HUES48 (cell line): Measurements from ENCODE around the gene ATP5ME.

ENCODE experiments used
- H3K27ac ChIP-seq: one replicate; pipeline ENCODE4 v1.7.0; 2013; ENCODE audit warnings: low read depth, low read length, inconsistent platforms
- H3K27me3 ChIP-seq: 2 replicates; pipeline ENCODE4 v1.6.1; 2013; ENCODE audit warnings: mild to moderate bottlenecking, low read length; ENCODE audit not compliant: control insufficient read depth, insufficient read depth
- H3K36me3 ChIP-seq: 2 replicates; pipeline ENCODE4 v1.6.1; 2013; ENCODE audit warnings: low read length; ENCODE audit not compliant: control insufficient read depth, insufficient read depth
- H3K4me1 ChIP-seq: 2 replicates; pipeline ENCODE4 v1.6.1; 2013; ENCODE audit warnings: mild to moderate bottlenecking, low read length; ENCODE audit not compliant: control insufficient read depth, insufficient read depth
- H3K4me3 ChIP-seq: 2 replicates; pipeline ENCODE4 v1.5.1; 2013; ENCODE audit warnings: mild to moderate bottlenecking, low read depth, low read length
- H3K9ac ChIP-seq: 2 replicates; pipeline ENCODE4 v1.6.1; 2013; ENCODE audit warnings: mild to moderate bottlenecking, low read depth, low read length, moderate library complexity
- H3K9me3 ChIP-seq: 2 replicates; pipeline ENCODE4 v1.6.1; 2013; ENCODE audit warnings: low read length; ENCODE audit not compliant: control insufficient read depth, insufficient read depth

Gene ATP5ME

DNA sequence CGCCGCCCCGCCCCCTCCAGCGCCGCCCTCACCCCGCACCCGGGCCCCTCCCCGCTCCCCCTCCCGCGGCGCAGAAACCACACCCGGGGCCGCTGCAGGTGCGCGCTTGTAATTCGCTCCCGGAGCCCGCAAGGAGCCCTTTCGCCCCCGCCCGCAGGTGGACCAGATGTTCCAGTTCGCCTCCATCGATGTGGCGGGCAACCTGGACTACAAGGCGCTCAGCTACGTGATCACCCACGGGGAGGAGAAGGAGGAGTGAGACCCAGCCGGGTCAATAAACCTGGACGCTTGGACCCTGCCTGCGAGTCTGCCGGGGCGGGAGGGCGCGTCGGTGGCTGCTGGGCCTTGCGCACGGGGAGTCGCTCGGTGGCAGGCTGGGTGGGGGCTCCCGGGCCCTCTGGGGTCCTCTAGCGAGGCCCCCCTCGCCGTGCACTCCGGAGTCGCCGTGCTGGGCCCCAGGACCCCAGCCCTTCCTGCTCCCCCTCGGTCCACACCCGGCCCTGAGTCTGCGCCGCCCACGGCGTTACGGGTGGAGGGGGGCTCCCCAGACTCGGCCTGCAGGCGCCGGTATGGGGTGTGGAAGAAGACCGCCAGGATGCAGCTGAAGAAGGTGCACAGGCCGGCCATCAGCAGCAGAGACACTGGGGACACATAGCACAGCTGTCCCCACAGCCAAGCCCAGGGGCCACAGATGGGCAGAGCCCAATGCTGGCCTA lies 7.8 kb upstream of the ATP5ME start:
- H3K27me3 ChIP-seq, result no peaks in the 10 kb centered on the region
- peak overlapping the region; percentile 56 for H3K4me3 ChIP-seq
- H3K27ac ChIP-seq, result no peak overlapping the region
- H3K36me3 ChIP-seq, result no peaks in the 10 kb centered on the region
- H3K9ac ChIP-seq, result no peak overlapping the region
- H3K9me3 ChIP-seq, result no peaks in the 10 kb centered on the region
- H3K4me1 ChIP-seq, result peaks cover 10% of the 10 kb centered on the region; the same call in 1 of the 2 replicates

DNA sequence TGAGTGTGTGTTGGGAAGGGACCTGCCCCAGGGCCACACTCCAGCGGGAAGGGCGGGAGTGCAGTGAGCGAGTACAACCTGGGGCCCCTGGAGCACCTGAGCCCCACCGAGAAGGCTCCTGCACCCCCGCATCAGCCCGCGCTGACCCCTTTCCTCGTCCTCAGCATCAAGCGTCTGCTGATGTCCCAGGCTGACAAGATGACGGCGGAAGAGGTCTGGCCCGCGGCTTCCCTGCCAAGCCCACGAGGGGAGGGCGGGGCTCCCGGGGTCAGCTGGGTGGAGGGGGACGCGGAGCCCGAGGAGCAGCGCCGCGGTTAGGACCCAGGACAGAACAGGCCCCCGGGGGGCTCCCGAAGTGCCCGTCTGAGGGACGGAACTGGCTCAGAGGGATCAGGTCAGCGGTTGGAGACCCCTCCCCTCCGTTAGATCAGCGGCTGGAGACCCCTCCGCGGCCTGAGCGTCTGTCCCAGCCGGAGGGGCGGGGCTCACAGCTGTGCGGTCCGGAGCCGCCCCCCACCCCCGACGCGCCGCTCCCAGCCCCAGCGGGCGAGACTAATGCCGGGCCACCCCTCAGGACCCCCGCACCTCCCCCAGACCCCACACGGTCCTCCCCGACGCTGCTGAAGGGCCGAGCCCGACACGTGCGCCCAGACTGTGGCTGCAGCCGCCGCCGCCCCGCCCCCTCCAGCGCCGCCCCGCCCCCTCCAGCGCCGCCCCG lies 7.0 kb upstream of the ATP5ME start:
- Histone ChIP-seq H3K4me1 (peaks cover 13% of the 10 kb centered on the region; the same call in 1 of the 2 replicates), H3K27ac (no peak overlapping the region), H3K4me3 (peak overlapping the region; percentile 63), H3K9me3 (no peaks in the 10 kb centered on the region), H3K36me3 (no peaks in the 10 kb centered on the region), H3K9ac (no peak overlapping the region; the same call in 1 of the 2 replicates), H3K27me3 (no peaks in the 10 kb centered on the region)

DNA sequence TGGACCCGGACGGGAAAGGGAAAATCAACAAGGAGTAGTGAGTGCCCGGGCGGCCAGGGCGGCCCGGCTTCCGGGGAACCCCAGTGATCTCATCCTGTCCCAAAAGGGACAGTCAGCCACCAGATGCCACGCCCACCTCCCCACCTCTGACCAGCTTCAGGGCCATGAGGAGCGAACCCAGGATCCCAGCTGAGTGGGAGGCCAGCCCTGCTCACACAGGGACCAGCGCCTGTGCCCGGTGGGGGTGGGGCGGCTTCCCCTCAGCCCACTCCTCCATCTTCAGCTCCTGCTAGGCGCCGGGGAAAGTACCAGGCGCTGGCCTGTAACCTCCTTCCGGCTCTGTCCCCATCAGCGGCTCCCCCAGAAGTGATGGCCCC lies 6.5 kb upstream of the ATP5ME start:
- H3K4me3 ChIP-seq, result peak overlapping the region; percentile 63
- H3K9ac ChIP-seq, result no peak overlapping the region; the same call in 1 of the 2 replicates
- no peaks in the 10 kb centered on the region for H3K27me3 ChIP-seq
- H3K9me3 ChIP-seq, result no peaks in the 10 kb centered on the region
- H3K27ac ChIP-seq, result no peak overlapping the region
- H3K4me1 ChIP-seq, result peaks cover 13% of the 10 kb centered on the region; the same call in 1 of the 2 replicates
- H3K36me3 ChIP-seq, result no peaks in the 10 kb centered on the region

DNA sequence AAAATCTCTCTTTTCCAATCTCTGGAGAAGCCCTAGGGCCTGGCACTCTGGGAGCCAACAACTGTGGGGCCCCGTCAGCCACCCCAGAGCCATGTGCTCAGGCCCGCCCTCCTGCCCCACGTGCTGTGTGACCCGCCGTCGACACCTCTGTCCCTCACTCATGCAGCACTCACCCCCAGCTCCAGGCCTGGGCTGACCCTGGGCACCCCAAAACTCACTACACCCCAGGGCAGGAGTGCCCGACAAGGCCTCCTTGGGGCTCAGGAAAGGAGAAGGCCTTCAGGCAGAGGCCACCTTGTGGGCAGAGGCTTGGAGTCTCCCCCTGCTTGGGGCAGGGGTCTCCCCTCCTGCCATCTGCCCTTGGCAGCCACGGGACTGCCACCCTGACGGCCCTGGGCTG lies 6.0 kb upstream of the ATP5ME start:
- Histone ChIP-seq H3K27me3 (no peaks in the 10 kb centered on the region), H3K4me1 (peaks cover 13% of the 10 kb centered on the region; the same call in 1 of the 2 replicates), H3K9ac (no peak overlapping the region), H3K4me3 (peak overlapping the region; percentile 63; the same call in 1 of the 2 replicates), H3K9me3 (no peaks in the 10 kb centered on the region), H3K36me3 (no peaks in the 10 kb centered on the region), H3K27ac (no peak overlapping the region)

DNA sequence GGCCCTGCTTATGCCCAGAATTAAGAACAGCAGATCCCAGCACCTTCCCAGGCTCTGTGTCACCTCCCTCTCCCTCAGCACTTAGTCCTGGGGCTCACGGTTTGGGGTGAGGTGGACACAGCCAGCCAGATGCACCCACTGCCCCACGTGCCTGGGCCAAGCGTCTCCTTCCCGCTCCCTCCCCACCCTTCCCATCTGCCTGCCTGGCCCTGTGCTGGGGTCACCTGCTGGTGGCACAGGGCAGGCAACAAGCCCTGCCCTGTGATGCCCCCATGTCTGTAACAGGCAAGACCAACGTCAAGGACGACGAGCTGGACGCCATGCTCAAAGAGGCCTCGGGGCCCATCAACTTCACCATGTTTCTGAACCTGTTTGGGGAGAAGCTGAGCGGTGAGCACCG lies 5.6 kb upstream of the ATP5ME start:
- no peak overlapping the region for H3K9ac ChIP-seq
- no peak overlapping the region for H3K27ac ChIP-seq
- H3K4me3 ChIP-seq, result no peak overlapping the region
- no peaks in the 10 kb centered on the region for H3K27me3 ChIP-seq
- no peaks in the 10 kb centered on the region for H3K36me3 ChIP-seq
- H3K9me3 ChIP-seq, result no peaks in the 10 kb centered on the region
- peaks cover 13% of the 10 kb centered on the region; the same call in 1 of the 2 replicates for H3K4me1 ChIP-seq

DNA sequence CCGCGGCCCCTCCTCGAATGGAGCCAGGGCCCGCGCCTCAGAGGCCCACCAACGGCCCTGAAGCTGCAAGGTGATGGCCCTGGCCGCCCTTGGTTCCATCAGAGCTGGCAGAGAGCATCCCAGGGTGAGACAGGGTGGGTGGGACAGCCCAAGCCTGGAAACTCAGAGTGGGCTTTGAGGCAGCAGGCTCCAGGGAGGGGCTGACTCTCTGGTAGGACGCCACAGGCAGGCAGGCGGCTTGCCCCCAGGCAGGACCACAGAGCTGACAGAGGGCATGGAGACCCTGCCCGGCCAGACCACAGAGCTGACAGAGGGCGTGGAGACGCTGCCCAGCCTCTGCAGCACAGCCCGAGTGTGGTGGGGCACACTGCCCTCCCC lies 5.0 kb upstream of the ATP5ME start:
- no peak overlapping the region for H3K27ac ChIP-seq
- H3K9me3 ChIP-seq, result no peaks in the 10 kb centered on the region
- peaks cover 13% of the 10 kb centered on the region; the same call in 1 of the 2 replicates for H3K4me1 ChIP-seq
- no peaks in the 10 kb centered on the region for H3K36me3 ChIP-seq
- no peaks in the 10 kb centered on the region for H3K27me3 ChIP-seq
- H3K4me3 ChIP-seq, result no peak overlapping the region
- H3K9ac ChIP-seq, result no peak overlapping the region

DNA sequence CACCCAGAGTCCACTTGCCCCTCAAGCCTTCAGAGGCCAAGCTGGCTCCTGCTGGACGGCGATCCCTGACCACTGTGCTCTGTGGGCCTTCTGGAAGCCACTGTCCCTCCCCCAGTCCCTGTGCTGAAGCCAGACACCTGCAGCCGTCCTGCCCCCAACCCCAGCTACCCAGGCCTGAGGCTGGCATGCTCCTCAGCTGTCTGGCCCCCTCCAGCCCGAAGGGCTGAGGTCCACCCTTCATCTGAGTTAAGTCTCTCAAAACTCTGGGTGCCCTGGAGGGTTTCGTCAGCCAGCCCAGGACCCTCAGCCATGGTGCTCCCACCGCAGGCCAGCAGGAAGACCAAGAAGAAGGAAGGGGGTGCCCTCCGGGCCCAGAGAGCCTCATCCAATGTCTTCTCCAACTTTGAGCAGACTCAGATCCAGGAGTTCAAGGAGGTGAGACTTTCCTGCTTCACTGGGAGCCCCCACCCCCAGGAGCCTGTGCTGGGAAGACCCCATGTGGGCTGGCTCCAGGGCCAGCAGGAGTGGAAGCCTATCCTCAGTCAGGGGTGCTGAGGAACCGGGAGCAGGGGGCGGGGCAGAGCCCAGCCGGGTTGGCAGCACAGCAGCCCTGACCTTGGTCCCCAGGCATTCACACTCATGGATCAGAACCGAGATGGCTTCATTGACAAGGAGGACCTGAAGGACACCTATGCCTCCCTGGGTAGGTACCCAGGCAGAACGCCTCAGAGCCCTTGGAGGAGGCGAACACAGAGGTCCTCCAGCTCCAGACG lies 4.4 kb upstream of the ATP5ME start:
- Histone ChIP-seq H3K4me3 (no peak overlapping the region), H3K9me3 (no peaks in the 10 kb centered on the region), H3K9ac (no peak overlapping the region), H3K4me1 (peaks cover 11% of the 10 kb centered on the region; the same call in 1 of the 2 replicates), H3K27me3 (no peaks in the 10 kb centered on the region), H3K36me3 (no peaks in the 10 kb centered on the region), H3K27ac (no peak overlapping the region)

DNA sequence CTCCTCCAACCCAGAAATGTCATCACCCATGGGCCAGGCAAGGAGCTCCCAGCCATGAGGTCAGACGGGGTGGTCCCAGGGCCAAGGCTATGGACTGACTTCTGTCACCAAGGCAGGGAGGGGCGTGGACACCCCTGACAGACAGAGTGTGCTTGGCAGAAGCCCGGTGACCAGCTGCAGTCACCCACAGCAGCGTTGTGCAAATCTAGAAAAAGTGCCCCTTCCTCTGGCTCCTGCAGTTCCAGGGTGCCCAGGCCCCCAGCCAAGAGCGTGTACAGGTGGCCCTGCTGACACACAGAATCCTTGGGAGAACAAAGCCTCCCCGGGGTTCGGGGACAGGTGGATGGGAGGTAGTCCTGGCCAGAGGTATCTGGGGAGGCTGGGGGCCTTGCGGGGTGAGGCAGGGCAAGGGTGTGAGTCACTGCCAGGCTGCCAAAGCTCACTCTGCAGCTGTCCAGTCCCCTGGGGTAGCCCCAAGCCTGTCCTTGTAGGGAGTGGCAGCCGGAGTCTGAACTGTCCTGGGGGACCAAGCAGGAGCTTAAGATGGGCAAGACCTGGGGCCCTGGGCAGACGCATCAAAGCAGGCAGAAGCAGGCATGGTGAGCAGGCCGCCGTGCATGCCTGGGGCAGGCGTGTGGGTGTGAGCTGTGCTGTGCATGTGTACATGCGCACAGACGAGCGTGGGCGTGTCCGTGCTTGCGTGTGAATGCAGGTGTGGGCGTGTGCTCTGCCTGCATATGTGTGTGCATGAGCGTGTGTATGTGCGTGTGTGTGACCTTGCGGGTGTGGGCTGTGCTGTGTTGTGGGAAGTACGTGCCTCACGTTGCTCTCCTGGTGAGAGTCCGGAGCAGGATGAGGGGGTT lies 3.6 kb upstream of the ATP5ME start:
- no peaks in the 10 kb centered on the region for H3K9me3 ChIP-seq
- no peak overlapping the region for H3K9ac ChIP-seq
- no peaks in the 10 kb centered on the region for H3K27me3 ChIP-seq
- H3K27ac ChIP-seq, result no peak overlapping the region
- H3K4me3 ChIP-seq, result no peak overlapping the region
- peaks cover 7% of the 10 kb centered on the region for H3K36me3 ChIP-seq
- peaks cover 16% of the 10 kb centered on the region for H3K4me1 ChIP-seq

DNA sequence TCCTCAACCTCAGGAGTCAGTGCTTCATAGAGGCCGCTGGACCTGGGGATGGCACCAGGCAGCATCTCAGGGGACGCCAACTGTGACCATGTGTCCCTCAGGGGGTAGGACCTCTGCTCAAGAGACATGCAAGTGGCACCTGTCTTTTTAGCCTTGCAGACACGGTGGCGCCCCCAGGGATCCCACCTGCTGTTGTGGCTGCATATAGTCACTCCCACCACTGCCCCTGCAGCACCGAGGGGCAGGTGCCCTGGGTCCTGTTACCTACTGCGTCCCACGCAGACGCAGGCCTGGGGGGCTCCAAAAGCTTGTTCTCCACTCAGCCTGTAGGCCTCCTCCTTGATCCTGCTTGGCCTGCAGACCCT lies 2.8 kb upstream of the ATP5ME start:
- Histone ChIP-seq H3K36me3 (peaks cover 15% of the 10 kb centered on the region), H3K9me3 (no peaks in the 10 kb centered on the region), H3K4me3 (no peak overlapping the region), H3K27me3 (no peaks in the 10 kb centered on the region), H3K9ac (no peak overlapping the region), H3K27ac (no peak overlapping the region), H3K4me1 (peaks cover 16% of the 10 kb centered on the region)

DNA sequence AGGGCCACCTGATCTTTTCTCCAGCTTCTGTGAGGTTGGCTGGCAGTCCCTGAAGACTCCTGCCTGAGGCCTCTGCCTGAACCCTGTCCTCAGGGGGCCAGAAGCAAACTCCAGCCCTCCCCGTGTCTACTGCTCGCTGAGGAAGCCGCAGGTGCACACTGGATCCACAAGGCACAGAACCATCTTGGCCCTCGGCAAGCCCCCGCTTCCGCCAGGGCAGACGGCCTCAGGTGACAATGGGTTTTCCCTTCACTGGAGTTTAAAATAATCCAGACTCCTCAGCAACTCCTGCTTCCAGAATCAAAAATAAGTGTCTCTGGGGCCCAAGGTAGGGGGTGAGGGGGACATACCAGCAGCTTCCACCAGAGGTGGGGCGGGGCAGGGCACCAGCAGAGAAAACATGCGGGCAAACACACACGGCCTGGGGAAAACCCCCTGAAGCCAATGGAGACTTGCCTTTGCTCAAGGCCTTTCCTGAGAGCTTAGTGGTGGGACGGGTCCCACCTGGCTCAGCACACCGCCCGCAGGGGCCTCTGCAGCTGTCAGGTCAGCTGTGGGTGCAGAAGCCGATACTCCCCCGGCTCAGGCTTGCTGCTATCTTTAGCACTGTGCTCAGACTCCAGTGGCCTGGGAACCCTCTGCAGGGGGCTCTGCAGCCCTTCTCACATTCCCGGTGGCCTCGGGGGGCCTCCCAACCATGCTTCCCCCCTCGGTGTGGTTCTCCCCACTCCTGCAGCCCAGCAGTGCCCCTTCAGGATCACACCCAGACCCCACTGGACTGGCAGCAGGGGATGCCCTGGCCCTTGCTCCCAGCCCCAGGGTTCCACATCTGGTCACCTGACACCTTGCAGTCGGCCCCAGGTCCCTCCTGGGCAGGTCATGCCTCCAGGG lies 2.1 kb upstream of the ATP5ME start:
- H3K36me3 ChIP-seq, result peaks cover 20% of the 10 kb centered on the region
- peaks cover 16% of the 10 kb centered on the region for H3K4me1 ChIP-seq
- H3K27me3 ChIP-seq, result no peaks in the 10 kb centered on the region
- no peak overlapping the region for H3K4me3 ChIP-seq
- H3K9ac ChIP-seq, result no peak overlapping the region
- H3K9me3 ChIP-seq, result no peaks in the 10 kb centered on the region
- no peak overlapping the region for H3K27ac ChIP-seq
